Heart left ventricle (tissue), 16 donors: ENCODE measurements around the gene CSNK1D. TPM values are rescaled to one million over a fixed set of nuclear protein-coding genes. Genes with fewer than 3 reads are reported as not detected.

Source experiments
- ATAC-seq, 4 donors: fragments of 200-7000 bp; cut with Tn5 transposase; one replicate each; pipeline ENCODE4 v1.9.1; 2020 to 2022; ENCODE audit warnings: moderate library complexity in 4 of 4, mild to moderate bottlenecking in 3 of 4, moderate number of reproducible peaks in 1 of 4
- DNase-seq, 5 donors: peaks; one replicate each; pipeline ENCODE4 v3.0.0-alpha.2; 2020
- H3K27ac ChIP-seq, 12 donors: fragments of 200-600 bp; sonication (generic) in 4 of 12; one replicate each; pipeline versions ENCODE4 v1.5.0 to v1.8.0; 2016 to 2022; ENCODE audit warnings: mild to moderate bottlenecking in 2 of 12
- H3K27me3 ChIP-seq, 9 donors: fragments of 200-600 bp; sonication (generic) in 2 of 9; one replicate each; pipeline versions ENCODE4 v1.5.1 to v1.8.0; 2016 to 2022; ENCODE audit warnings: mild to moderate bottlenecking in 3 of 9
- H3K36me3 ChIP-seq, 9 donors: fragments of 200-600 bp; sonication (generic) in 2 of 9; one replicate each; pipeline versions ENCODE4 v1.5.0 to v1.8.0; 2018 to 2022; ENCODE audit warnings: mild to moderate bottlenecking in 2 of 9
- H3K4me1 ChIP-seq, 12 donors: fragments of 200-600 bp; sonication (generic) in 4 of 12; one replicate each; pipeline versions ENCODE4 v1.5.0 to v1.8.0; 2016 to 2022; ENCODE audit warnings: mild to moderate bottlenecking in 3 of 12
- H3K4me3 ChIP-seq, 12 donors: fragments of 200-600 bp; sonication (generic) in 4 of 12; one replicate each; pipeline versions ENCODE4 v1.5.0 to v1.8.0; 2017 to 2022; ENCODE audit warnings: mild to moderate bottlenecking in 9 of 12, moderate library complexity in 4 of 12
- H3K9me3 ChIP-seq, 12 donors: fragments of 200-600 bp; sonication (generic) in 4 of 12; one replicate each; pipeline versions ENCODE4 v1.5.0 to v1.8.0; 2016 to 2022; ENCODE audit warnings: mild to moderate bottlenecking in 1 of 12
- CTCF ChIP-seq, 12 donors: fragments of 200-600 bp; sonication (generic) in 4 of 12; IDR thresholded peaks; one replicate each; pipeline versions ENCODE4 v1.5.0 to v1.8.0; 2018 to 2022; ENCODE audit warnings: antibody characterized with exemption in 12 of 12, mild to moderate bottlenecking in 5 of 12
- POLR2A ChIP-seq, 2 donors: fragments of 450-650 bp; IDR thresholded peaks; one replicate each; pipeline ENCODE4 v1.6.1; 2017; ENCODE audit warnings: antibody characterized with exemption in 2 of 2, mild to moderate bottlenecking in 2 of 2, moderate library complexity in 2 of 2
- WGBS, 4 donors: extraction: QIAGEN DNeasy Blood & Tissue Kit in 2 of 4; methylation state at CpG; one replicate each; pipeline versions ENCODE4 v1.1.5 to v1.1.7; 2013 to 2018; 5-methylcytosine and 5-hydroxymethylcytosine counted together
- intact Hi-C, 10 donors: fragments of 100-400 bp; cut with DNase I; formaldehyde crosslinking; loops; one replicate each; pipeline versions ENCODE4 v1.11.1 to v1.14.2; 2022
- polyA plus RNA-seq, 2 donors: library from polyadenylated mRNA; stranded (reverse); fragments of 200-250 nt; gene quantifications; one replicate each; pipeline ENCODE4 v1.2.3, GENCODE V29; 2013
- total RNA-seq, 9 donors: library from RNA; depleted of rRNA in 2 of 9; stranded (reverse); fragments of >200 nt in 2 of 9; fragmentation: NEBNext Ultra II Directional in 3 of 9; extraction: Animal tissue kit (Norgen Biotek cat#: 25700) in 3 of 9; gene quantifications; one replicate each; pipeline versions ENCODE4 v1.1.0 to v1.2.4, GENCODE V29; 2016 to 2023
- donor health status: ischemic (EF 13 %, LVEDD 7.1; RV severe dilation, severe dysfunction).
- donor health status: healthy with polysubstance abuse.
- donor health status: DM: no; HTN: yes; CAD: no.
- donor health status: DM: no; HTN: no; CAD: no.
- donor health status: ischemic (EF 25% LVEDD 6.9; RV normal size, moderate dysfunction).
- donor health status: ischemic (EF 25% LVEDD 5.7; RV mildly dilated, moderate dysfunction).
- donor health status: healthy.
- donor health status: DM: yes; HTN: yes; CAD: no.
- donor health status: ischemic (EF 35%, LVEDD 5.7; RV mildly dilated, moderate dysfunction).
- donor health status: nonischemic (EF 11% LVEDD 7.7; RV severe dilation, severe dysfunction).
- donor health status: DM: yes; HTN: yes; CAD: no.
- donor health status: PGD.
- donor health status: ischemic (EF 29% LVEDD 5.4; RV normal size, mild dysfunction).
- donor health status: nonischemic (EF 23%, LVEDD 6.1; RV moderate dilation, normal function).

CSNK1D gene
- total and polyA plus RNA-seq, 11 donors: 38.4 to 88.1 (median 66.1) TPM

GRCh38 chr17:82205720-82206508 lies 67.6 kb downstream of the CSNK1D start:
- TF ChIP-seq POLR2A (IDR thresholded peaks at IDR 0.05) (no peak), CTCF (IDR thresholded peaks at IDR 0.05) (peak; percentile 79 to 95 (median 92))
- Histone ChIP-seq H3K36me3 (peaks cover 0 to 4% (median 0%) of the 10 kb centered on the region in 9 donors), H3K9me3 (no peaks in the 10 kb centered on the region), H3K4me3 (peak overlapping the region in 7 of 12 donors; percentile 11 to 41 (median 17)), H3K4me1 (peaks cover 0 to 19% (median 8%) of the 10 kb centered on the region in 12 donors), H3K27me3 (no peaks in the 10 kb centered on the region), H3K27ac (peak overlapping the region in 11 of 12 donors; percentile 15 to 86 (median 48))
- DNase-seq (peak; percentile 81 to 91 (median 84)), ATAC-seq (peak; percentile 57 to 87 (median 86))
- intact Hi-C loops: loop anchor here (1.0 to 10.0 kb wide), 7 partner anchors 23 to 219 kb away; partner anchors contain the start of gene SLC16A3 (in 1 of the 10)
- 17 to 21% (median 18%) methylated on average over 21 of the region's 21 CpGs for WGBS, 4 donors

- Histone ChIP-seq H3K4me3 (no peak overlapping the region), H3K27me3 (no peaks in the 10 kb centered on the region), H3K27ac (peak overlapping the region in 6 of 12 donors; percentile 31 to 86 (median 59)), H3K4me1 (peaks cover 0 to 19% (median 8%) of the 10 kb centered on the region in 12 donors), H3K36me3 (peaks cover 0 to 7% (median 0%) of the 10 kb centered on the region in 9 donors), H3K9me3 (no peaks in the 10 kb centered on the region)
- WGBS, 4 donors: 68 to 79% (median 76%) methylated on average over 18 to 25 of the region's 25 CpGs
- DNase-seq: no peak
- peak in 3 of 4 donors; percentile 5 to 55 (median 47) for ATAC-seq
- intact Hi-C loops: loop anchor here in 7 of 10 donors (1.0 to 10.0 kb wide), 6 partner anchors 116 to 220 kb away; no protein-coding TSS in a partner anchor
- TF ChIP-seq CTCF (IDR thresholded peaks at IDR 0.05) (no peak), POLR2A (IDR thresholded peaks at IDR 0.05) (no peak)
These were observed 68.4 kb downstream of the CSNK1D start for GRCh38 chr17:82204831-82205719.

GRCh38 chr17:82203920-82204319 lies 69.6 kb downstream of the CSNK1D start:
- ATAC-seq (no peak), DNase-seq (no peak)

More at GRCh38 chr17:82203920-82204319, 69.6 kb downstream of the CSNK1D start:
- Histone ChIP-seq H3K27ac (no peak overlapping the region), H3K4me1 (peaks cover 0 to 19% (median 8%) of the 10 kb centered on the region in 12 donors), H3K27me3 (no peaks in the 10 kb centered on the region), H3K4me3 (no peak overlapping the region), H3K9me3 (no peaks in the 10 kb centered on the region), H3K36me3 (peaks cover 0 to 14% (median 0%) of the 10 kb centered on the region in 9 donors)
- intact Hi-C loops: loop anchor here in 5 of 10 donors (2.0 to 10.0 kb wide), 4 partner anchors 117 to 221 kb away; no protein-coding TSS in a partner anchor
- 88 to 90% (median 89%) methylated on average over 19 of the region's 19 CpGs for WGBS, 4 donors
- TF ChIP-seq CTCF (IDR thresholded peaks at IDR 0.05) (no peak), POLR2A (IDR thresholded peaks at IDR 0.05) (no peak)
